ENCODE measurements around the gene GOSR1. TPM values are rescaled to one million over a fixed set of nuclear protein-coding genes. Genes with fewer than 3 reads are reported as not detected.

The GOSR1 gene
- total RNA-seq, 1 experiment from 2014 or later: 58.1 TPM

DNA sequence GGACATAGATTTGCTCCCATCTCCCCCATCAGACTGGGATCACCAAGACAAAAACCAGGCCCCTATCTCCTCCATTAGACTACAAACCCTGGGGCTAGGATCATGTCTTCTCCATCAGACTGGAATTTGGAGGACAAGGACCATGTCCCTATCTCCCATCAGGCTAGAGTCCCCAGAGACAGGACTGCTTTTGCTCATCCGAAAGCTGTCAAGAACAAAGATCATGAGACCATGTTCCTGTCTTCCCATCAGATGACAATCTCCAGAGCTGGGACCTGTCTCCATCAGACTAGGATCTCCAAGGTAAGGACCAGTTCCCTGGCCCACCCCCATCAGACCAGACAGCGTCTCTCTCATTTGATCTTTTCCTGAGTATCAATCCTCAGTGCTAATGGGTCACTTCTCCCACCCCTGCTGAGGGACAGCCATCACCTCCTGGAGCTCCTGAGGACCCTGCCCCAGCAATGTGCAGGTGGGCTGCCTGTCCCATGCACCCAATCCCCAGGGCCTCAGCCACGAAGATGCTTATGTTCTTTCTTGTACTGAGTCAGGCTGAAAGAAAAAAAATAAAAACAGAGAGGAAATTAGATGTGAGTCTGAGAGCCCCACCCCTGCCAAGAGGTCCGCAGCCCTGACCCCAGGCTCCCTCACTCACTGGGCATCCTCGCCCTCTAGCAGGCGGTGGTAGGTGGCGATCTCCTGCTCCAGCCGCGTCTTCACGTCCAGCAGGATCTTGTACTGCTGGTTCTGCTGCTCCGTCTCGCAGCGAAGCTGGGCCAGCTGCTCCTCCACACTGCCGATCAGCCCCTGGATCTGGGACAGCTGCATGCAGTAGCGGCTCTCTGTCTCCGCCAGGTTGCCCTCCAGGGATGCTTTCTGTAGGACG lies 90.3 kb downstream of the GOSR1 start:
- no peaks in the 10 kb centered on the region; a peak in 1 of 5 replicates for H3K9me3 Mint-ChIP-seq
- H4K8ac ChIP-seq (replicated peaks; ENCODE audit: insufficient read length, low read depth, low read length): no peak overlapping the region

More for the DNA sequence above, 90.3 kb downstream of the GOSR1 start:
- no peak overlapping the region for H3K9ac ChIP-seq (ENCODE audit: extremely low read depth, insufficient read length, low read length)
- Mint-ChIP-seq H3K4me3 (no peak overlapping the region; a peak in 1 of 5 replicates), H3K36me3 (ENCODE audit: insufficient read depth in 1 of 3, low read depth in 3 of 3) (no peaks in the 10 kb centered on the region; a peak in 1 of 7 replicates), H3K4me1 (peaks cover 36 to 42% of the 10 kb centered on the region in 2 experiments), H3K27me3 (ENCODE audit: low read depth) (peaks cover 2% of the 10 kb centered on the region), H3K27ac (peak overlapping the region in 1 of 3 experiments; percentile 88; a peak in 1 of 7 replicates)
- H3K4me2 ChIP-seq (ENCODE audit: insufficient read depth, insufficient read length, low read length): no peak overlapping the region
- no peak overlapping the region for H3K14ac ChIP-seq (ENCODE audit: insufficient read depth, low read length)
- H3K56ac ChIP-seq (ENCODE audit: insufficient read length, low read depth, low read length): no peak overlapping the region
- H4K91ac ChIP-seq (ENCODE audit: insufficient read length, low read depth, low read length): no peak overlapping the region
- H3K79me1 ChIP-seq (ENCODE audit: insufficient read depth, low read depth, low read length, poor library complexity, severe bottlenecking): no peaks in the 10 kb centered on the region
- H2BK15ac ChIP-seq (ENCODE audit: low read depth, low read length): no peak overlapping the region
- H3K9me3 ChIP-seq (ENCODE audit: control insufficient read depth, low read depth, low read length): no peaks in the 10 kb centered on the region
- WGBS (ENCODE audit: extremely low coverage, insufficient read length, low lambda C conversion rate): no CpG with 5 or more reads among the region's 17 CpGs
- no peak overlapping the region for H2BK5ac ChIP-seq (ENCODE audit: insufficient read length, low read length)
- H3K4me1 ChIP-seq (ENCODE audit: insufficient read depth, low read length): no peaks in the 10 kb centered on the region
- no peaks in the 10 kb centered on the region for H3K27me3 ChIP-seq (ENCODE audit: insufficient read depth, low read length)
- H2AFZ ChIP-seq (ENCODE audit: low read length): no peak overlapping the region
- H3T11ph ChIP-seq (ENCODE audit: low read length): no peak overlapping the region
- DNase-seq: no peak
- H2BK120ac ChIP-seq (ENCODE audit: low read depth, low read length, poor library complexity, severe bottlenecking): no peak overlapping the region
- no peaks in the 10 kb centered on the region for H4K20me1 ChIP-seq (ENCODE audit: control insufficient read depth, insufficient read depth, insufficient read length)
- TF ChIP-seq, protein P1, sequence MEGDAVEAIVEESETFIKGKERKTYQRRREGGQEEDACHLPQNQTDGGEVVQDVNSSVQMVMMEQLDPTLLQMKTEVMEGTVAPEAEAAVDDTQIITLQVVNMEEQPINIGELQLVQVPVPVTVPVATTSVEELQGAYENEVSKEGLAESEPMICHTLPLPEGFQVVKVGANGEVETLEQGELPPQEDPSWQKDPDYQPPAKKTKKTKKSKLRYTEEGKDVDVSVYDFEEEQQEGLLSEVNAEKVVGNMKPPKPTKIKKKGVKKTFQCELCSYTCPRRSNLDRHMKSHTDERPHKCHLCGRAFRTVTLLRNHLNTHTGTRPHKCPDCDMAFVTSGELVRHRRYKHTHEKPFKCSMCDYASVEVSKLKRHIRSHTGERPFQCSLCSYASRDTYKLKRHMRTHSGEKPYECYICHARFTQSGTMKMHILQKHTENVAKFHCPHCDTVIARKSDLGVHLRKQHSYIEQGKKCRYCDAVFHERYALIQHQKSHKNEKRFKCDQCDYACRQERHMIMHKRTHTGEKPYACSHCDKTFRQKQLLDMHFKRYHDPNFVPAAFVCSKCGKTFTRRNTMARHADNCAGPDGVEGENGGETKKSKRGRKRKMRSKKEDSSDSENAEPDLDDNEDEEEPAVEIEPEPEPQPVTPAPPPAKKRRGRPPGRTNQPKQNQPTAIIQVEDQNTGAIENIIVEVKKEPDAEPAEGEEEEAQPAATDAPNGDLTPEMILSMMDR (conservative IDR thresholded peaks at IDR 0.05): no peak
- no peak overlapping the region for H3K27ac ChIP-seq (ENCODE audit: insufficient read length, low read depth, low read length)
- H3K4ac ChIP-seq (ENCODE audit: low read depth, low read length): no peak overlapping the region
- H3K23me2 ChIP-seq (ENCODE audit: insufficient read length, low read depth, low read length, poor library complexity, severe bottlenecking): no peaks in the 10 kb centered on the region
- no peak overlapping the region for H4K5ac ChIP-seq (ENCODE audit: insufficient read length, low read depth, low read length)
- no peak overlapping the region for H3K23ac ChIP-seq (ENCODE audit: insufficient read length, low read depth, low read length)
- H2BK12ac ChIP-seq (ENCODE audit: insufficient read length, low read depth, low read length): no peak overlapping the region
- H3K79me2 ChIP-seq (ENCODE audit: insufficient read depth, low read length): no peaks in the 10 kb centered on the region
- H2AK5ac ChIP-seq (ENCODE audit: insufficient read length, low read length): no peak overlapping the region
- no peak overlapping the region for H2BK20ac ChIP-seq (ENCODE audit: low read depth, low read length, poor library complexity, severe bottlenecking)
- no peak overlapping the region for H3K18ac ChIP-seq (ENCODE audit: insufficient read length, low read depth, low read length)
